ENCODE measurements around the gene HOXA1. TPM values are rescaled to one million over a fixed set of nuclear protein-coding genes. Genes with fewer than 3 reads are reported as not detected.

The HOXA1 gene
- 1 to 10 TPM in 1 of 4 donors, under 1 TPM in 3; 0.17 to 1.4 (median 0.56) TPM for total RNA-seq

DNA sequence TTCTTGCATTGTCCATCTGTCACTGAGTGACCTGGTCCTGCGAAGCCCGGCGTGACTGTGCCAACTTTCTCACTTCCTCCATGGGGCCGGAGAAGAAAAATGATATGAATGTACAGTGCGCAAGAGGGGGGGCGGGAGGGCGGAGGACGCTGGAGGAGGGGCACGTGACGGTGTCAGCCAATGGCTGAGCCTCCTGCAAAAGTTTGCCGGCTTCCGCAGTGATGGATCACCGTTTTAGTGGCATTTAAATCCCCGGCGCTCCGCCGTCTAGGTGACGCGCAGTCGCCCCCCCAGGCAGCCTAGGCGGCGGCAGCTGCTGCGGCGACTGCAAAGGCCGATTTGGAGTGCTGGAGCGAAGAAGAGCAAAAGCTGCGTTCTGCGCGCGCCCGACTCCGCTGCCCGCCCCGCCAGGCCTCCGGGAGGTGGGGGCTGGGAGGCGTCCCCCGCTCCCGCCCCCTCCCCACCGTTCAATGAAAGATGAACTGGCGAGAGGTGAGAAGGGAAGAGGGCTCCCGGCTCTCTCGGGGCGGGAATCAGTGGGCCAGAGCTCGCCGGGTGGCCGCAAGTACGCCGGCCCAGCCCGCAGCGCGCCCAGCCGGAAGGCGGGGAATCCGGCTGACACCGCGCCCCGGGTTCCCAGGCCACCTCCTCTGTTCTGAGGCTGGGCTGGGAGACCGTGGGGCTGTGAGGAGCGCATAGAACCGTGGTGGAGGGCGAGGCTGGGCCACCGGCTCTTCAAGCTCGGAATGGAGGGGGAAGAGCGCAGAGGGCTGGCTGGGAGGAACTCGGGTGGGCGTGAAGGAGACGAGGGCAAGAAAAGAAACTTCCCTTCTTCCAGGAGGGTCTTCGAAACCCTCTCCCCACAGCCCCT is at the start of gene HOXA1:
TSS of gene HOXA1 (minus strand) at position 104 of the 871 bp plus-strand sequence. CDS start at position 16, 88 bp downstream.
- WGBS: under 1% methylated on average over 37 of the region's 68 CpGs
- H3K27me3 ChIP-seq: peaks cover 0 to 8% (median 0%) of the 10 kb centered on the region in 4 donors
- peaks cover 26 to 54% (median 45%) of the 10 kb centered on the region in 4 donors for H3K4me1 ChIP-seq
- TF ChIP-seq, protein P1, sequence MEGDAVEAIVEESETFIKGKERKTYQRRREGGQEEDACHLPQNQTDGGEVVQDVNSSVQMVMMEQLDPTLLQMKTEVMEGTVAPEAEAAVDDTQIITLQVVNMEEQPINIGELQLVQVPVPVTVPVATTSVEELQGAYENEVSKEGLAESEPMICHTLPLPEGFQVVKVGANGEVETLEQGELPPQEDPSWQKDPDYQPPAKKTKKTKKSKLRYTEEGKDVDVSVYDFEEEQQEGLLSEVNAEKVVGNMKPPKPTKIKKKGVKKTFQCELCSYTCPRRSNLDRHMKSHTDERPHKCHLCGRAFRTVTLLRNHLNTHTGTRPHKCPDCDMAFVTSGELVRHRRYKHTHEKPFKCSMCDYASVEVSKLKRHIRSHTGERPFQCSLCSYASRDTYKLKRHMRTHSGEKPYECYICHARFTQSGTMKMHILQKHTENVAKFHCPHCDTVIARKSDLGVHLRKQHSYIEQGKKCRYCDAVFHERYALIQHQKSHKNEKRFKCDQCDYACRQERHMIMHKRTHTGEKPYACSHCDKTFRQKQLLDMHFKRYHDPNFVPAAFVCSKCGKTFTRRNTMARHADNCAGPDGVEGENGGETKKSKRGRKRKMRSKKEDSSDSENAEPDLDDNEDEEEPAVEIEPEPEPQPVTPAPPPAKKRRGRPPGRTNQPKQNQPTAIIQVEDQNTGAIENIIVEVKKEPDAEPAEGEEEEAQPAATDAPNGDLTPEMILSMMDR (IDR thresholded peaks at IDR 0.05): no peak
- TF ChIP-seq POLR2AphosphoS5 (IDR thresholded peaks at IDR 0.05): peak in 1 of 2 donors; percentile 94
- no peak for TF ChIP-seq EP300 (IDR thresholded peaks at IDR 0.05)
- peak; percentile 56 for TF ChIP-seq POLR2A (IDR thresholded peaks at IDR 0.05; ENCODE audit: low read depth)
- H3K27ac ChIP-seq (replicated peaks in 1 of 4): peak within 1 kb of the TSS; percentile 96 to 100 (median 99)
- no peaks in the 10 kb centered on the region for H3K36me3 ChIP-seq
- peak within 1 kb of the TSS; percentile 79 to 100 (median 96) for H3K4me3 ChIP-seq
- intact Hi-C loops (cut with DNase I): loop anchor here (2.0 to 5.0 kb wide), 4 partner anchors 39 to 1239 kb away; partner anchors contain the start of genes CBX3 and HNRNPA2B1
- peak; percentile 98 for DNase-seq (ENCODE audit: extremely low spot score)
- H3K9me3 ChIP-seq: no peaks in the 10 kb centered on the region

DNA sequence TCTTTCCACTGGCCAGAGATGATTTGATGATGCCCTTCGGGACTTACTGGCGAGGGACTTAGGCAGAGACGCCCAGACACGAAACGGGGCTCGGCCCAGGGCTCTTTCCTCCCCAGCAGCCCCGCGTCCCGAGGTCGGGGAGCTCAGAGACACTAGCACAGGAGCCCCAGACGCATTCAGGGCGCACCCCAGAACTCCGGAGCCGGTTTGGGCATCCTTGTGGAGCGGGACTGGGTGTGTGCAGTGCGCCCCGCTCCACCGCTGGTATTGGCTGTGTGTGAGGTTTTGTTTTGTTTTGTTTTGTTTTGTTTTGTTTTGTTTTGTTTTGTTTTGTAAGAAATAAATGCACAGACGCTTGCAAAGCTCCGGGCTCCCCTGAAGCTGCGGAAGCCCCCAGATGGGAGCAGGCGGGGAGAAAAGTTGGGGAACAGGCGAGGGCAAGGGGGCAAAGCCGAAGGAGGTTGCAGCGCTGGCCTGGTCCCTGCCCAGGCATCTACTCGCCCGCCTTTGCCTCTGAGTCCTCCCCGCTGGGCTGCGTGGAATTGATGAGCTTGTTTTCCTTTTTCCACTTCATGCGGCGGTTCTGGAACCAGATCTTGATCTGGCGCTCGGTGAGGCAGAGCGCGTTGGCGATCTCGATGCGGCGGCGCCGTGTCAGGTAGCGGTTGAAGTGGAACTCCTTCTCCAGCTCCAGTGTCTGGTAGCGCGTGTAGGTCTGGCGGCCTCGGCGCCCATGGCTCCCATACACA is 49.5 kb upstream of the HOXA1 start:
- Histone ChIP-seq H3K4me1 (peaks cover 22 to 32% (median 30%) of the 10 kb centered on the region in 4 donors), H3K27ac (replicated peaks in 1 of 4) (no peak overlapping the region), H3K9me3 (no peaks in the 10 kb centered on the region), H3K4me3 (peak overlapping the region in 1 of 4 donors; percentile 95), H3K36me3 (no peaks in the 10 kb centered on the region), H3K27me3 (peaks cover 0 to 55% (median 13%) of the 10 kb centered on the region in 4 donors)
- intact Hi-C loops (cut with DNase I): loop anchor here (10.0 kb wide), 2 partner anchors 121 to 941 kb away; partner anchors contain the start of genes CBX3 and HNRNPA2B1
- no peak for DNase-seq (ENCODE audit: extremely low spot score)
- TF ChIP-seq POLR2AphosphoS5 (IDR thresholded peaks at IDR 0.05) (no peak), POLR2A (IDR thresholded peaks at IDR 0.05; ENCODE audit: low read depth) (no peak), EP300 (IDR thresholded peaks at IDR 0.05) (no peak)
- TF ChIP-seq, protein P1 (IDR thresholded peaks at IDR 0.05): no peak
- WGBS: 84% methylated on average over 43 of the region's 47 CpGs

DNA sequence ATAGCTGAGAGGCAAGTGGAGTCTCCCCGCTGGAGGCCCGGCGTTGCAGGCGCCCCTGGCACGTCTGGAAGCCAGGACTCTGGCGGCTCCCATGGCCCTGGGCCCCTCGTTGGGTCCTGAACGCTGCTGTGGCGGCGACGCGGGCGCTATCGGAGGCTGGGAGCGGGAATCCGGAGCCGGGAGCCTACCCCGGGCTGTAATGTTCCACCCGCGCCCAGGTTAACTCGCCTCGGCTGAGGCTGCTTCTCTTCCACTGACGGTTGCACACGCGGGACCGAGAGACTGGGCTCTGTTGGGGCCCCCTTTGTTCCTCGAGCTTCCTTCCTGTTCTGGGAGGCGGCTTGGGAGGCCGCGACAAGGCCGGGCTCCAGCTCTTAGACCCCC is 49.0 kb upstream of the HOXA1 start:
- H3K4me1 ChIP-seq: peaks cover 21 to 32% (median 31%) of the 10 kb centered on the region in 4 donors
- intact Hi-C loops (cut with DNase I): loop anchor here (10.0 kb wide), 2 partner anchors 120 to 940 kb away; partner anchors contain the start of genes CBX3 and HNRNPA2B1
- WGBS: 56% methylated on average over 30 of the region's 31 CpGs
- DNase-seq (ENCODE audit: extremely low spot score): no peak
- H3K9me3 ChIP-seq: no peaks in the 10 kb centered on the region
- H3K27ac ChIP-seq (replicated peaks in 1 of 4): no peak overlapping the region
- H3K27me3 ChIP-seq: peaks cover 0 to 51% (median 13%) of the 10 kb centered on the region in 4 donors
- H3K4me3 ChIP-seq: peak overlapping the region; percentile 83 to 96 (median 90)
- TF ChIP-seq POLR2A (IDR thresholded peaks at IDR 0.05; ENCODE audit: low read depth) (no peak), EP300 (IDR thresholded peaks at IDR 0.05) (no peak), POLR2AphosphoS5 (IDR thresholded peaks at IDR 0.05) (no peak)
- TF ChIP-seq, protein P1 (IDR thresholded peaks at IDR 0.05): no peak
- H3K36me3 ChIP-seq: no peaks in the 10 kb centered on the region

DNA sequence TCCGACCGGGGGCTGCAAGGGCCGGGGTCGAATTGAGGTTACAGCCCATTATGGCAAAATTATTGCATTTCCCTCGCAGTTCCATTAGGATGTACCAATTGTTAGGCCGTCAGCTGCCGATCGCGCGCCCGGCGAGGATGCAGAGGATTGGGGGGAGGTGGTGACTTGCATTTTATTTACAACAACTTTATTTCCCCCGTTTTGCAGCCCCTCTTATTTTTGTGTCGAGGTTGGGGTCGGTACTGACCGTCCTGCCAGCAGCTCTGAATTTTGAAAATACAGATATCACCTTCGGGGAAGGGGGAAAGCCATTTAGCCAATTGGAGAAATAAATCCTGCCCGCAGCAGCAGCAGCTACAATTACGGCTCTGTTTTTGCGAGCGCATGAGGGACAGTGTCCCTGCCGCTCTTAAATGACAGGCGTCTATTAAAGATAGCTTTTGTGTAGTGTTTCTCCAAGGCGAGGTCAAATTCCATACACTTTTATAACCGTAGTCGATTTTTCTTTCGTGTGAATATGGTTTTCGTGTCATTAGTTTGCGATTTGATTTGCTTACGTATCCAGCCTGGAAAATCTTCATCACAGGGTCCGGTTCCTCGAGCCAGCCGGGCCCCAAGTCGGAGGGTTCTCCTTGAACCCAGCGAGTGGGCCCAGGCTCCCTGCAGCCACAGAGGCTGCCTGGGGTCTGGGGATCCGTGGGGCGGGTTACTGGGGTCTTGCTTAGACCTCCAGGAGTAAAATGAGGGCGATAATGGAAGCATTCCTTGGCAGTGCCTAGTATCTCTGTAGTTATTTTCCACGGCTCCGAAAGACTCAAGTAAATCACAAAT is 48.4 kb upstream of the HOXA1 start:
- no peak for DNase-seq (ENCODE audit: extremely low spot score)
- 43% methylated on average over 36 of the region's 40 CpGs for WGBS
- Histone ChIP-seq H3K9me3 (no peaks in the 10 kb centered on the region), H3K4me1 (peaks cover 21 to 37% (median 33%) of the 10 kb centered on the region in 4 donors), H3K27ac (replicated peaks in 1 of 4) (peak overlapping the region in 3 of 4 donors; percentile 24 to 99 (median 96)), H3K36me3 (no peaks in the 10 kb centered on the region), H3K4me3 (peak overlapping the region; percentile 83 to 96 (median 90)), H3K27me3 (peaks cover 0 to 50% (median 13%) of the 10 kb centered on the region in 4 donors)
- intact Hi-C loops (cut with DNase I): loop anchor here (2.0 to 10.0 kb wide), 4 partner anchors 45 to 939 kb away; partner anchors contain the start of genes CBX3 and HNRNPA2B1
- TF ChIP-seq POLR2A (IDR thresholded peaks at IDR 0.05; ENCODE audit: low read depth): no peak
- TF ChIP-seq, protein P1 (IDR thresholded peaks at IDR 0.05): no peak
- TF ChIP-seq POLR2AphosphoS5 (IDR thresholded peaks at IDR 0.05): no peak
- no peak for TF ChIP-seq EP300 (IDR thresholded peaks at IDR 0.05)

Measured in esophagus muscularis mucosa (tissue), 4 donors.